ENCODE results near the gene AP2A1. TPM values are rescaled to one million over a fixed set of nuclear protein-coding genes. Genes with fewer than 3 reads are reported as not detected.

AP2A1 gene
- total and polyA plus RNA-seq, 2 donors (not counting 3 experiments of a cell fraction or from before 2014, with no cell fraction given): 108 to 113 TPM

DNA sequence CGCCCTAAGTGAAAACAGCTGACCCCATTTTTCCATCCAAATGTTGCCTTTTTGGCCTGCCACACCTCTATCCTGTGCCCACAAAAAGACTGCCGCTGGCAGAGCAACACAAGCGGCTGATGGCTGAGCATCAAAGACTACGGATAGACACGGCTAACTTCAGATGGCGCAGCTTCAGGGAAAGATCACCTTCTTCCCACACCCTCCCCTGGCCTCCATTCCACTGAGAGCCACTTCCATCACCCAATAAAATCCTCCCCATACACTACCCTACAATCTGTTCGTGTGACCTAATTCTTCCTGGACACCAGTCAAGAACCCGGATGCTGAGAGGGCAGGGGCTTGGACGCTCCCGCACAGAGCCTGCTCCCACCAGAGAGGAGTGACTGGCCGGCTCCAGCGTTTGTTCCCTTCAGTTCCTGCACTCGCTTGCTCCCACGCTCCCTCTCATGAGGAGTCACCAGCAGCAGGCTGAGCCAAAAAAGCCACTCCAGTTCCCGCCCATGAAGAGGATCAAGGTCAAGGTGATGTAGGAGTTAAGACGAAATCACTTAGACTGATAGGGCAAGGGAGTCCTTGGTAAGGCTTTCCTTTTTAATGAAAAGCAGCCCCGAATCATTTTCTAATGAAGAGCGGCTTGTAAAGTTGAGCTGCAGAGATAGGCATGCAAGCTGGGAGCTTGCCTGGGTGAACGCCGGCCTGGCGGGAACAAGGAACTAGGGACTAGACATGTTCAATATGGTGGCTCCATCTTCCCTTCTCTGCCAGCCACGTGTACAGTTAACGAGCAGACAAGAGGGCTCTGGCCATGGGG lies 39.4 kb upstream of the AP2A1 start:
- H3K27ac ChIP-seq (ENCODE audit: insufficient read depth, low read depth, low read length): no peak overlapping the region

More for the DNA sequence above, 39.4 kb upstream of the AP2A1 start:
- Histone ChIP-seq H3K79me2 (ENCODE audit: control insufficient read depth, insufficient read depth, low read length) (no peaks in the 10 kb centered on the region), H3K9me1 (replicated peaks; ENCODE audit: control insufficient read depth, extremely low read depth, insufficient read depth, low read length) (no peaks in the 10 kb centered on the region), H3K4me3 (replicated peaks in 1 of 3; ENCODE audit: insufficient read depth in 1 of 3, low read depth in 1 of 3, low read length in 3 of 3) (no peak overlapping the region), H3K9me3 (replicated peaks; ENCODE audit: control insufficient read depth, insufficient read depth, low read length) (no peaks in the 10 kb centered on the region), H2AFZ (ENCODE audit: low read depth, low read length) (no peak overlapping the region), H3K4me1 (ENCODE audit: control insufficient read depth, extremely low read depth, insufficient read depth, low read length) (no peaks in the 10 kb centered on the region), H3K9ac (replicated peaks; ENCODE audit: extremely low read depth, insufficient read depth, low read length) (no peak overlapping the region), H3K27me3 (ENCODE audit: control insufficient read depth in 2 of 2, insufficient read depth in 2 of 2, low read length in 2 of 2) (no peaks in the 10 kb centered on the region), H3K4me2 (ENCODE audit: insufficient read depth, low read length) (no peak overlapping the region), H3K36me3 (ENCODE audit: control insufficient read depth in 2 of 2, extremely low read depth in 1 of 2, insufficient read depth in 2 of 2, low read length in 2 of 2) (no peaks in the 10 kb centered on the region), H4K20me1 (replicated peaks; ENCODE audit: control insufficient read depth, extremely low read depth, insufficient read depth, low read length) (no peaks in the 10 kb centered on the region)
- dilution Hi-C loops (cut with MboI; ENCODE audit: extremely low pct_ligation_motif_present, low sequenced_read_pairs) (no loop called here), intact Hi-C loops (cut with micrococcal nuclease) (no loop called here)
- DNase-seq (ENCODE audit: low read depth, low spot score) (no peak), FAIRE-seq (no peak)
- TF ChIP-seq POLR2AphosphoS5 (IDR thresholded peaks at IDR 0.05; ENCODE audit: insufficient read depth, low read depth, low read length) (no peak), POLR2A (IDR thresholded peaks at IDR 0.05; ENCODE audit: low read depth, low read length) (no peak), JUN (IDR thresholded peaks at IDR 0.05; ENCODE audit: borderline replicate concordance, insufficient read depth, insufficient read length, low read depth) (no peak), EZH2 (IDR thresholded peaks at IDR 0.05; ENCODE audit: borderline replicate concordance, low read depth, low read length, severe bottlenecking) (no peak), MYC (IDR thresholded peaks at IDR 0.05; ENCODE audit: low read depth, low read length) (no peak), FOS (IDR thresholded peaks at IDR 0.05; ENCODE audit: borderline replicate concordance, insufficient read depth, low read length) (no peak), GATA2 (IDR thresholded peaks at IDR 0.05; ENCODE audit: insufficient read depth, insufficient read length, low read depth, low read length) (no peak)
- TF ChIP-seq, protein P1, sequence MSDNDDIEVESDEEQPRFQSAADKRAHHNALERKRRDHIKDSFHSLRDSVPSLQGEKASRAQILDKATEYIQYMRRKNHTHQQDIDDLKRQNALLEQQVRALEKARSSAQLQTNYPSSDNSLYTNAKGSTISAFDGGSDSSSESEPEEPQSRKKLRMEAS (IDR thresholded peaks at IDR 0.05; ENCODE audit: insufficient read depth, insufficient read length): no peak
- TF ChIP-seq, protein P2, sequence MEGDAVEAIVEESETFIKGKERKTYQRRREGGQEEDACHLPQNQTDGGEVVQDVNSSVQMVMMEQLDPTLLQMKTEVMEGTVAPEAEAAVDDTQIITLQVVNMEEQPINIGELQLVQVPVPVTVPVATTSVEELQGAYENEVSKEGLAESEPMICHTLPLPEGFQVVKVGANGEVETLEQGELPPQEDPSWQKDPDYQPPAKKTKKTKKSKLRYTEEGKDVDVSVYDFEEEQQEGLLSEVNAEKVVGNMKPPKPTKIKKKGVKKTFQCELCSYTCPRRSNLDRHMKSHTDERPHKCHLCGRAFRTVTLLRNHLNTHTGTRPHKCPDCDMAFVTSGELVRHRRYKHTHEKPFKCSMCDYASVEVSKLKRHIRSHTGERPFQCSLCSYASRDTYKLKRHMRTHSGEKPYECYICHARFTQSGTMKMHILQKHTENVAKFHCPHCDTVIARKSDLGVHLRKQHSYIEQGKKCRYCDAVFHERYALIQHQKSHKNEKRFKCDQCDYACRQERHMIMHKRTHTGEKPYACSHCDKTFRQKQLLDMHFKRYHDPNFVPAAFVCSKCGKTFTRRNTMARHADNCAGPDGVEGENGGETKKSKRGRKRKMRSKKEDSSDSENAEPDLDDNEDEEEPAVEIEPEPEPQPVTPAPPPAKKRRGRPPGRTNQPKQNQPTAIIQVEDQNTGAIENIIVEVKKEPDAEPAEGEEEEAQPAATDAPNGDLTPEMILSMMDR (IDR thresholded peaks at IDR 0.05; ENCODE audit: extremely low read depth in 1 of 2, insufficient read depth in 1 of 2, low read depth in 1 of 2, low read length in 2 of 2): no peak
- CTCF ChIA-PET: interaction anchor here (2.1 kb wide), 1 partner anchor 10 kb away, joined by 7 read pairs; no protein-coding TSS in a partner anchor
- POLR2A ChIA-PET: no interaction called here
- BruUV-seq (replicated peaks): no TSS peak
